Naive B cell (primary cell): Measurements from ENCODE around the gene STARD7. TPM values are rescaled to one million over a fixed set of nuclear protein-coding genes. Genes with fewer than 3 reads are reported as not detected.
"Not testable (repeated sequence)": the region's sequence is repeated elsewhere in the genome, so short reads cannot be mapped to it uniquely, and the experiment has no call there.

ENCODE experiments used
- ATAC-seq, 2 donors: fragments of 150-1000 bp; cut with Tn5 transposase; 2 replicates each; pipeline ENCODE4 v1.10.0; 2021; ENCODE audit warnings: low read depth in 2 of 2, mild to moderate bottlenecking in 2 of 2, moderate library complexity in 2 of 2
- DNase-seq: peaks from one replicate; pipeline ENCODE4 v3.0.0; 2022
- H3K27ac Mint-ChIP-seq, 6 donors: one replicate each; pipeline ENCODE4 v1.8.0; 2020 to 2022; ENCODE audit warnings: mild to moderate bottlenecking in 6 of 6, mixed read lengths in 6 of 6, moderate library complexity in 5 of 6, inconsistent platforms in 2 of 6
- H3K27me3 Mint-ChIP-seq, 3 donors: one replicate each; pipeline ENCODE4 v1.8.0; 2021 to 2022; ENCODE audit warnings: mixed read lengths in 3 of 3, mild to moderate bottlenecking in 1 of 3
- H3K36me3 Mint-ChIP-seq, 2 donors: one replicate each; pipeline ENCODE4 v1.8.0; 2020 to 2022; ENCODE audit warnings: mixed read lengths in 2 of 2, inconsistent platforms in 1 of 2, mild to moderate bottlenecking in 1 of 2
- H3K4me1 Mint-ChIP-seq, 3 donors: one replicate each; pipeline ENCODE4 v1.8.0; 2020 to 2022; ENCODE audit warnings: mixed read lengths in 3 of 3, inconsistent platforms in 1 of 3, mild to moderate bottlenecking in 1 of 3, moderate library complexity in 1 of 3
- H3K4me3 Mint-ChIP-seq, 8 donors: one replicate each; pipeline ENCODE4 v1.8.0; 2020 to 2022; ENCODE audit warnings: mild to moderate bottlenecking in 8 of 8, mixed read lengths in 8 of 8, moderate library complexity in 8 of 8, inconsistent platforms in 2 of 8
- H3K9me3 Mint-ChIP-seq, 7 donors: one replicate each; pipeline ENCODE4 v1.8.0; 2020 to 2022; ENCODE audit warnings: mixed read lengths in 7 of 7, mild to moderate bottlenecking in 5 of 7, inconsistent platforms in 2 of 7, moderate library complexity in 1 of 7
- polyA plus RNA-seq, 6 donors: library from polyadenylated mRNA; unstranded; fragments of 300-500 nt; fragmentation: Illumina TruSeq; gene quantifications; one replicate each; pipeline ENCODE4 v1.2.3, GENCODE V29; 2021; ENCODE audit warnings: low read depth in 6 of 6

STARD7 gene, protein sequence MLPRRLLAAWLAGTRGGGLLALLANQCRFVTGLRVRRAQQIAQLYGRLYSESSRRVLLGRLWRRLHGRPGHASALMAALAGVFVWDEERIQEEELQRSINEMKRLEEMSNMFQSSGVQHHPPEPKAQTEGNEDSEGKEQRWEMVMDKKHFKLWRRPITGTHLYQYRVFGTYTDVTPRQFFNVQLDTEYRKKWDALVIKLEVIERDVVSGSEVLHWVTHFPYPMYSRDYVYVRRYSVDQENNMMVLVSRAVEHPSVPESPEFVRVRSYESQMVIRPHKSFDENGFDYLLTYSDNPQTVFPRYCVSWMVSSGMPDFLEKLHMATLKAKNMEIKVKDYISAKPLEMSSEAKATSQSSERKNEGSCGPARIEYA
- 100 to 1,000 TPM; 219 to 401 (median 239) TPM for polyA plus RNA-seq

DNA sequence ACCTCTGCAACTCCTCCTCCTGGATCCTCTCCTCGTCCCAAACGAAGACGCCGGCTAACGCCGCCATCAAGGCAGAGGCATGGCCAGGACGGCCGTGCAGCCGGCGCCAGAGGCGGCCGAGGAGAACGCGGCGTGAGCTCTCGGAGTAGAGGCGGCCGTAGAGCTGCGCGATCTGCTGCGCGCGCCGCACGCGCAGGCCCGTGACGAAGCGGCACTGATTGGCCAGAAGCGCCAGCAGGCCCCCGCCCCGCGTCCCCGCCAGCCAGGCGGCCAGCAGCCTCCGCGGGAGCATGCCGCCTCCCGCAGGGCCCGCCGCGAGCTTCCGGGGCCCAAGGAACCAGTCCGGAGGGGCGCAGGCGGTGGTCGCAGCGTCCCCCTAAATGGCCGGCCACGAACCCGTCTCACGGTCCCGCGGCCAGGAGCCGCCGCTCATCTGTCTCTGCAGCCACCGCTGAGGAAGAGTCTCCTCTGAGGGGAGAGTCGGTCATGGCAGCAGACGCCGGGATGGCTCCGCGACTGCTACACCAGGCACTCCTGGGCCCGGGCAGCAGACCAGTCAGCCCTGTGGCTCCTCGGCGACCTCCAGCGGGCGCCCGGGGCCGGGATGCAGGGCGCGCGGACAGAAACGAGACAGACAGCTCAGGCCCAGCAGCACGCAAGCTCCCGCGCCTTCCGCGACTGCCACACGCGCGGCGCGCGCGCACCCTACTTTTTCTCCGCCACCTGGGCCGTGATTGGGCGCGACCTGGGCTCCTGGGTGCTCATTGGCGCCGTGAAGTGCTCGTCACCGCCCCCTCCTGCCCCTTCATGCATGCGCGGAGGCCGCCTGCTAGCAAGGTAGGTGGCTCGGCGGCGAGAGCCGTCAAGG lies at the start of gene STARD7:
TSS of gene STARD7 (minus strand) at position 685 of the 868 bp plus-strand sequence. CDS start at position 292, 393 bp downstream.
- peak; percentile 96 for DNase-seq
- peak within 1 kb of the TSS; percentile 90 to 95 (median 92) for H3K27ac Mint-ChIP-seq
- peak within 1 kb of the TSS; percentile 86 to 98 (median 94) for H3K4me3 Mint-ChIP-seq
- H3K4me1 Mint-ChIP-seq, result peaks cover 26 to 55% (median 41%) of the 10 kb centered on the region in 3 donors
- no peaks in the 10 kb centered on the region for H3K27me3 Mint-ChIP-seq
- no peaks in the 10 kb centered on the region for H3K9me3 Mint-ChIP-seq
- H3K36me3 Mint-ChIP-seq, result peaks cover 0 to 5% of the 10 kb centered on the region in 2 donors
- ATAC-seq, result peak; percentile 84 to 85

DNA sequence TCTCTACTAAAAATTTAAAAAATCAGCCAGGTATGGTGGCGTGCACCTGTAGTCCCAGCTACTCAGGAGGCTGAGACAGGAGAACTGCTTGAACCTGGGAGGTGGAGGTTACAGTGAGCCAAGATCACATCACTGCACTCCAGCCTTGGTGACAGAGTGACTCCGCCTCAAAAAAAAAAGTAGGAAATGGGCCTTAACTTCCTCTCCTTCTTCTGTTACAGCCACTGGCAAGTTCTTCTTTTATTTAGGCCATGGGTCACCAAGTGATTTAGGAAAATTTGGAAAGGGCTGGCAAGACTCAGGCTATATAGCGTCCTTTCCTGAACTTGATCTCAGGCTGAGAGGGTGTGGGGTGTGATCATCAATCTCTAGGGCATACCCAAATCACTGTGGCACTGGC lies 49.1 kb upstream of the STARD7 start:
- not testable (repeated sequence) for H3K9me3 Mint-ChIP-seq, H3K27me3 Mint-ChIP-seq, DNase-seq, ATAC-seq
- peak overlapping the region; percentile 47 to 99 (median 87) for H3K27ac Mint-ChIP-seq
- peaks cover 8 to 17% of the 10 kb centered on the region in 2 donors for H3K36me3 Mint-ChIP-seq
- H3K4me1 Mint-ChIP-seq, result peaks cover 55 to 90% (median 79%) of the 10 kb centered on the region in 3 donors
- H3K4me3 Mint-ChIP-seq, result peak overlapping the region; percentile 6 to 87 (median 82)

DNA sequence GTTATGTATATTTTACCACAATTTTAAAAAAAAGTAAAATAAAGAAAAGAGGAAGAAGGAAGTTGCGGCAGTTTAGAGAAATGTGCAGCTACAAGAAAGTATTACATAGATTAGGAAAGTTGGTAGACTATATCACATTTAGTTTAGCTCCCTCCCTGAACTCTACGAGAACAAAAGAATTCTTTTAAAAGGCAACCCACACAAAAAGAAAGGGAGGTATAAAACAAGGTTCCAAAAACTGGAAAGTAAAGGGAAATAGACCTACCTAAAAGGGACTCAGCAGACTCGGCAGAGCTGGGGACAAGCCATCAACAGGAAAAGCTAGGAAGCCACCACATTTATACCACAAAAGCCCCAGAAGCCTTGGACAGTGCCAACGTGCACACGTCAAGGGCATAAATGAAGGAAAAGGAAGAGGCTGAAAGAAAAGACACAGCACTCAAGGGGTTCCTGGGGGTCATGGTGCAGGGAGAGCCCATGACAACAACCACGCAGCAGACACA lies 48.0 kb upstream of the STARD7 start:
- Mint-ChIP-seq H3K4me3 (peak overlapping the region; percentile 62 to 87 (median 82)), H3K27ac (peak overlapping the region; percentile 82 to 99 (median 95)), H3K36me3 (peaks cover 15 to 26% of the 10 kb centered on the region in 2 donors), H3K4me1 (peaks cover 55 to 82% (median 79%) of the 10 kb centered on the region in 3 donors), H3K27me3 (no peaks in the 10 kb centered on the region), H3K9me3 (no peaks in the 10 kb centered on the region)
- peak; percentile 35 for DNase-seq
- ATAC-seq, result peak; percentile 55 to 60

DNA sequence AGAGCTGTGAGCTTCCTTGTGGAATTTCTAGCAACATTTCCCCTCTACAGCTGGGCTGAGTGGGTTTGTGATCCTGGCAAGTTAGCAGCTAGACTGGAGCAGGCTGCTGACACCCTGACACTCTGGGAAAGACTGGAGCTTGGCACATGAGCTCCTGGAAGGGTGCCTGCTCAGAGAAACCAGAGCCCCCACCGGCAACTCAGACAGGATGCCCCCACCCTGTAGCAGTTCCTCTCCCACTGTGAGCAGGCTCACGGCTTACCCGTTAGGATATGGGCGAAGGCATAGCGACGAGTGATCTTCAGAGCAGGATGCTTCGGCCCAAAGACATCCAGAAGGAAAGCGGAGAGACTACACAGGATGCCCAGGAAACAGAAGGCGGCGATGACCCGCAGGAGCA lies 45.9 kb upstream of the STARD7 start:
- no peak for DNase-seq
- peak overlapping the region in 4 of 6 donors; percentile 16 to 77 (median 58) for H3K27ac Mint-ChIP-seq
- H3K27me3 Mint-ChIP-seq, result no peaks in the 10 kb centered on the region
- peaks cover 21 to 26% of the 10 kb centered on the region in 2 donors for H3K36me3 Mint-ChIP-seq
- H3K4me3 Mint-ChIP-seq, result no peak overlapping the region
- ATAC-seq, result no peak
- no peaks in the 10 kb centered on the region for H3K9me3 Mint-ChIP-seq
- peaks cover 49 to 70% (median 67%) of the 10 kb centered on the region in 3 donors for H3K4me1 Mint-ChIP-seq

DNA sequence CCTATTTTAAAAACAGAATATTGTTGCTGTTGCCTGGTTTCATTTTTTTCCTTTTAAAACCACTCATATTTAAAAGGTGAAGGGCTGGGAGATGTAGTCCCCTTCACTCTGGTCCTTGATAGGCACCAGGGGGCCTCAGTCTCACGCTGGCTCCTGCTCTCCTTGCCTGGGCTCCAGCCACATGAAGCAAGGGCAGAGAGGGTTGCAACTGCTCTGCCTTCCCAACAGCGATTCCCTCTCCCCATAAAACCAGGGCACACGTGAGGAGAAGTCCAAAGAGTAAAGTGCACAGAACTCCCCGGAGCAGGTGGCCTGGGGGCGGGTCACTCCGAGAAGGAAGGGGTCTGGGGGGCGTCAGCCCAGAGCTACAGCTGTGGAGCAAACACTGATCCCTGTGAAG lies 44.4 kb upstream of the STARD7 start:
- DNase-seq, result no peak
- Mint-ChIP-seq H3K4me3 (no peak overlapping the region), H3K27ac (peak overlapping the region in 2 of 6 donors; percentile 77 to 85), H3K36me3 (peaks cover 21 to 26% of the 10 kb centered on the region in 2 donors), H3K9me3 (no peaks in the 10 kb centered on the region), H3K27me3 (no peaks in the 10 kb centered on the region), H3K4me1 (peaks cover 37 to 55% (median 52%) of the 10 kb centered on the region in 3 donors)
- ATAC-seq, result no peak

DNA sequence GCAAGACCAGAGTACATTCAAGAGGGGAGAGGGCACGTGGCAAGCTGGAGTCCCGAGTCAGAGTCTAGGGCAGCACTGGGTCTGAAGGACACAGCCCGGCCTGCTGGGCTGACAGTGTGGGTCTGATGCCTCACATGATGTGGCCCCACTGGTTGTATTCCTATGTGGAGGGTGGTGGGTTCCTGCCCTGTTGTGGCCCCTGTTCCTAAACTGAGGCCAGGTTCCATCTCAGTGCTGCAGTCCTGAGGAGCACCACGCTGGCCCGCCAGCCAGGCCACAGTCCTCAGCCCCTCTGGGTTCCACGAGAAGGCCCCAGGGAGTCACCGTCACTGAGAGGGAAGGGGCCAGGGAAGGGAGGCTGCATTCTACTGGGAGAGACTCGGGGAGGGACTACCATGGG lies 43.9 kb upstream of the STARD7 start:
- peak overlapping the region in 1 of 8 donors; percentile 22 for H3K4me3 Mint-ChIP-seq
- H3K27ac Mint-ChIP-seq, result peak overlapping the region in 3 of 6 donors; percentile 23 to 78 (median 77)
- DNase-seq (no peak), ATAC-seq (no peak)
- H3K9me3 Mint-ChIP-seq, result no peaks in the 10 kb centered on the region
- peaks cover 39 to 55% (median 49%) of the 10 kb centered on the region in 3 donors for H3K4me1 Mint-ChIP-seq
- H3K27me3 Mint-ChIP-seq, result no peaks in the 10 kb centered on the region
- peaks cover 21 to 26% of the 10 kb centered on the region in 2 donors for H3K36me3 Mint-ChIP-seq

DNA sequence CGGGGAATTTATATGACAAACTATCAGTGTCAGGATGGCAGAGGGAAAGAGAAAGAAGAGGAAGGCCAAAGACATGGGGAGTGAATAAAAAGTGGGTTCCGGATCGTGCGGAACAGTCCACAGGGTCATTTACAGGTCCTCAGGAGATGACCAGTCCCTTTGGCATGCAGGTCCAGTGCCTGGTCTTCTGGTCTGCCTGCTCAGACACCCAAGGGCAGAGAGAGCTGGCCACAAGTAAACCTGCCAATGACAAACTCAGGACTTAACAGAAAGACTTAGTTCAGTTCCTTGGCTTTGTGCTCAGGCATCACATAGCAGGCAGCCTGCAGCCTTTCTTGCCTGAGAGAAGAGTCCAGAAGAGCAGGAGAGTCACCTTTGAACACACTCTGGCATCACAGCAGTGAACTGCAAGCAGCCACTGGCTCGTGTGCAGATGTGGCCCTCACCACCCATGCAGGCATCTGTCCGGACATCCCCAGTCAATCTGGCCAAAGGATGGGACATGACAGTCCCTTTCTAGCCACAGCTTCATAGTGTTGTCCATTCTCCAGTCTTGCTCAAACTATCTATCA lies 43.2 kb upstream of the STARD7 start:
- ATAC-seq (no peak), DNase-seq (no peak)
- peak overlapping the region in 1 of 8 donors; percentile 10 for H3K4me3 Mint-ChIP-seq
- peaks cover 40 to 53% (median 47%) of the 10 kb centered on the region in 3 donors for H3K4me1 Mint-ChIP-seq
- H3K9me3 Mint-ChIP-seq, result no peaks in the 10 kb centered on the region
- H3K36me3 Mint-ChIP-seq, result peaks cover 21 to 26% of the 10 kb centered on the region in 2 donors
- H3K27me3 Mint-ChIP-seq, result no peaks in the 10 kb centered on the region
- peak overlapping the region in 1 of 6 donors; percentile 78 for H3K27ac Mint-ChIP-seq

DNA sequence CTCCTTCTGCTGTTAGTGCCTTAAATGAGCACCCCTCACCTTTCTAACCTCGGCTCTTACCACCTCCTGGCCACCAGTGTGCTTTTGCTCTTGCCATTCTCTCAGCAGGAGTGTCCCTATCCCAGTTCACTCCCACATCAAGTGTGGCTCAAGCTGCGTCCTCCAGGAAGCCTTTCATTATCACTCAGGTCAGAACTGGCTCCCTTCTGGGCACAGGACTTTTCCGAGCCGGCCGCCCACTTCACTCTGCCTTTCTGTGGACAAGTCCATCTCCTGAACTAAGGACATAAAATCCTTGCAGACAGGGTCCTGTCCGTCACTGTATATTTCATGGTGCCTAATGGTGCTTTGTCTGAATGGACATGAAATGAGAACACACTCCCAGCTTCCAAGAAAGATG lies 41.6 kb upstream of the STARD7 start:
- no peak for DNase-seq
- no peak overlapping the region for H3K4me3 Mint-ChIP-seq
- H3K4me1 Mint-ChIP-seq, result peaks cover 41 to 51% (median 44%) of the 10 kb centered on the region in 3 donors
- ATAC-seq, result no peak
- H3K36me3 Mint-ChIP-seq, result peaks cover 27 to 33% of the 10 kb centered on the region in 2 donors
- peak overlapping the region; percentile 6 to 92 (median 70) for H3K27ac Mint-ChIP-seq
- no peaks in the 10 kb centered on the region for H3K27me3 Mint-ChIP-seq
- H3K9me3 Mint-ChIP-seq, result peaks cover 0 to 5% (median 0%) of the 10 kb centered on the region in 7 donors

DNA sequence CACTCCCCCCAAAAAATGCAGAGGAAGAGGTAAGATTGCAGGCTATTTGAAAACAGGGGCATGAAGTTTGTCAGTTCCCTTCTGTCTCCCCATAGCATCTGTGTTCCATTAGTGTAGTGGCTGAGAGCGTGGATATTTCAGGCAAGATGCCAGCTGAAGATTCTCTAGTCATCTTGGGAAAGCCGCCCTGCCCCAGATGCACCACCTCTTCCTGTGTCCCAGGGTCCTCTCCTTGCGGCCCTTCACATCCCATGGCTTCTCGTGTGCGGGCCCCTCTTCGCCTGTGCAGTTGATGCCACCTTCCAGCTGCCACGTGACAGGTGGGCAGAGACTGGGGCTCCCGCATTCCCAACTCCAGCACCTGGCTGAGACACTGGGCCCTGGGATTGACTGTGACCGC lies 41.0 kb upstream of the STARD7 start:
- ATAC-seq (no peak), DNase-seq (no peak)
- Mint-ChIP-seq H3K4me1 (peaks cover 40 to 51% (median 45%) of the 10 kb centered on the region in 3 donors), H3K27me3 (no peaks in the 10 kb centered on the region), H3K36me3 (peaks cover 27 to 33% of the 10 kb centered on the region in 2 donors), H3K27ac (peak overlapping the region in 3 of 6 donors; percentile 48 to 58 (median 58)), H3K4me3 (no peak overlapping the region), H3K9me3 (peaks cover 0 to 5% (median 0%) of the 10 kb centered on the region in 7 donors)

DNA sequence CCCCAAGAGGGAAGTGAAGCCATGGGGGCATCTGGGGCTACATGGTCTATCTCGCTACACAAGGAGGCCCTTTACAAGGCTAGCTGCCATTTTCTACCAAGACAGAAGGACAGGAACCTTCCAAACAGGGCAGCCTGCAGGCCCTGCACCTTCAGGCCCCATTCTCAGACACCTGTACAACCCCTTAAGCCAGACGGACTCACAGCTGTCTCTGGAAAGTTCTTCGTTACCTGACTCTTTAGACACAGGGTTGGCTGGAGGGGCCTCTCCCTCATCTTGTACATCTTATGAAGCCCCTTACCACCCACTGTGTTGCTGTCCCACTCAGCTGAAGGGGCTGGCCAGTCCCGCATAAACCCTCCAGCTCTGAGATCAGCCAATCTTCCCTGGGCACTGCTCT lies 40.0 kb upstream of the STARD7 start:
- ATAC-seq (no peak), DNase-seq (no peak)
- H3K36me3 Mint-ChIP-seq, result peaks cover 22 to 23% of the 10 kb centered on the region in 2 donors
- H3K9me3 Mint-ChIP-seq, result peaks cover 0 to 5% (median 0%) of the 10 kb centered on the region in 7 donors
- no peaks in the 10 kb centered on the region for H3K27me3 Mint-ChIP-seq
- H3K4me3 Mint-ChIP-seq, result peak overlapping the region in 1 of 8 donors; percentile 54
- H3K27ac Mint-ChIP-seq, result no peak overlapping the region
- peaks cover 36 to 44% (median 36%) of the 10 kb centered on the region in 3 donors for H3K4me1 Mint-ChIP-seq

DNA sequence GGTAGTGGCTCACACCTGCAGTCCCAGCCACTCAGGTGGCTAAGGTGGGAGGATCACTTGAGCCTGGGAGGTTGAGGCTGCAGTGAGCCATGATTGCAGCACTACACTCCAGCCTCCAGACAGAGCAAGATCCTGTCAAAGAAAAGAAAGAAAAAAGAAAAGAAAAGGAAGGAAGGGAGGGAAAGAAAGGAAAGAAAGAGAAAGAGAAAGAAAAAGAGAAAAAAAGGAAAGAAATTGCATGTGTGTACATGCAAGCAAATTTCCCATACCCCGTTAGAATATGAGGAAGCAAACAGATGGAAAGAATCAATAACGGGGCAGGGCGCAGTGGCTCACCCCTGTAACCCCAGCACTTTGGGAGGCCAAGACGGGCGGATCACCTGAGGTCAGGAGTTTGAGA lies 39.3 kb upstream of the STARD7 start:
- H3K4me1 Mint-ChIP-seq, result peaks cover 33 to 44% (median 34%) of the 10 kb centered on the region in 3 donors
- DNase-seq, result no peak
- ATAC-seq, result no peak
- peaks cover 17 to 19% of the 10 kb centered on the region in 2 donors for H3K36me3 Mint-ChIP-seq
- no peaks in the 10 kb centered on the region for H3K27me3 Mint-ChIP-seq
- peak overlapping the region in 1 of 8 donors; percentile 29 for H3K4me3 Mint-ChIP-seq
- H3K27ac Mint-ChIP-seq, result peak overlapping the region in 3 of 6 donors; percentile 8 to 57 (median 38)
- peaks cover 0 to 5% (median 0%) of the 10 kb centered on the region in 7 donors for H3K9me3 Mint-ChIP-seq

DNA sequence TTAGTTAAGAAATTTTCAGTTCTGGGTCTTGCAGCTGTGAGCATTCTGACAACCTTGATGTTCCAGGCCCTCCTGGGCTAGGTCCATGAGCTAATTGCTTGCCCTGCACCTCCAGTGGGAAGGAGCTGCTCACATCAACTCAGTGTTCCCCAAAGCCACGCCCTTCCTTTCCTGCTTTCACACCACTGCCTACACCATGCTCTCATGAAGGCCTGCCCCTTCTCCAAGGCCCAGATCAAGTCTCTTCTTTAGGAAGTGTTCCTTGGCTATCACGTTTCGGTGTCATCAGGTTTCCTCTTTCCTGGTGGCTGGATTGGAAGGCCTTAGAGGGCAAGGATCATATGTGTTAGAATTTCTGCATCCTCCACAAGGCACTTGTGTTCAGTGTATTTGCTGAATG lies 38.4 kb upstream of the STARD7 start:
- peaks cover 8 to 12% of the 10 kb centered on the region in 2 donors for H3K36me3 Mint-ChIP-seq
- H3K4me1 Mint-ChIP-seq, result peaks cover 42 to 52% (median 42%) of the 10 kb centered on the region in 3 donors
- ATAC-seq (no peak), DNase-seq (no peak)
- no peak overlapping the region for H3K4me3 Mint-ChIP-seq
- peak overlapping the region in 3 of 6 donors; percentile 22 to 91 (median 78) for H3K27ac Mint-ChIP-seq
- peaks cover 0 to 5% (median 0%) of the 10 kb centered on the region in 7 donors for H3K9me3 Mint-ChIP-seq
- no peaks in the 10 kb centered on the region for H3K27me3 Mint-ChIP-seq
